HG02642 (cell line): ENCODE measurements around the gene TGFBI.

Experiments
- ATAC-seq: cut with Tn5 transposase; IDR thresholded peaks from one replicate; pipeline ENCODE4 v1.9.1; 2021; ENCODE audit warnings: mild to moderate bottlenecking; ENCODE audit not compliant: unreplicated experiment, poor library complexity

The TGFBI gene

GRCh38 chr5:136028782-136029742 is at the start of gene TGFBI:
Gene TGFBI, plus strand, starts transcription at chr5:136028988. Its CDS starts 68 bp downstream, at chr5:136029056.
- ATAC-seq: no peak

- no peak for ATAC-seq
These were observed 49.8 kb upstream of the TGFBI start for GRCh38 chr5:135978993-135979392.

- ATAC-seq: no peak
These were observed 49.3 kb upstream of the TGFBI start for GRCh38 chr5:135979510-135979909.

GRCh38 chr5:135980620-135981019 is 48.2 kb upstream of the TGFBI start:
- ATAC-seq: no peak

GRCh38 chr5:135985951-135986350 is 42.8 kb upstream of the TGFBI start:
- ATAC-seq: no peak

- no peak for ATAC-seq
These were observed 42.4 kb upstream of the TGFBI start for GRCh38 chr5:135986401-135986800.

GRCh38 chr5:135986891-135987401 is 41.8 kb upstream of the TGFBI start:
- no peak for ATAC-seq

- ATAC-seq: no peak
These were observed 40.2 kb upstream of the TGFBI start for GRCh38 chr5:135988546-135988945.

- ATAC-seq: no peak
These were observed 39.1 kb upstream of the TGFBI start for GRCh38 chr5:135989686-135990085.

- no peak for ATAC-seq
These were observed 38.1 kb upstream of the TGFBI start for GRCh38 chr5:135990528-135991255.

- ATAC-seq: no peak
These were observed 37.4 kb upstream of the TGFBI start for GRCh38 chr5:135991429-135991828.

GRCh38 chr5:135993335-135993879 is 35.4 kb upstream of the TGFBI start:
- no peak for ATAC-seq

- no peak for ATAC-seq
These were observed 34.7 kb upstream of the TGFBI start for GRCh38 chr5:135993880-135994636.

GRCh38 chr5:135995976-135996375 is 32.8 kb upstream of the TGFBI start:
- ATAC-seq: no peak

GRCh38 chr5:135996611-135997010 is 32.2 kb upstream of the TGFBI start:
- no peak for ATAC-seq

GRCh38 chr5:135997673-135998335 is 31.0 kb upstream of the TGFBI start:
- no peak for ATAC-seq

GRCh38 chr5:135998889-135999288 is 29.9 kb upstream of the TGFBI start:
- no peak for ATAC-seq

GRCh38 chr5:135999406-136000139 is 29.2 kb upstream of the TGFBI start:
- ATAC-seq: no peak

- no peak for ATAC-seq
These were observed 28.6 kb upstream of the TGFBI start for GRCh38 chr5:136000147-136000546.
